ENCODE results near the gene KBTBD6. TPM values are rescaled to one million over a fixed set of nuclear protein-coding genes. Genes with fewer than 3 reads are reported as not detected.
"Not testable (repeated sequence)": the region's sequence is repeated elsewhere in the genome, so short reads cannot be mapped to it uniquely, and the experiment has no call there.

Gene KBTBD6
- total RNA-seq, 3 donors from 2014 or later = 4.6 to 10.0 (median 8.2) TPM

DNA sequence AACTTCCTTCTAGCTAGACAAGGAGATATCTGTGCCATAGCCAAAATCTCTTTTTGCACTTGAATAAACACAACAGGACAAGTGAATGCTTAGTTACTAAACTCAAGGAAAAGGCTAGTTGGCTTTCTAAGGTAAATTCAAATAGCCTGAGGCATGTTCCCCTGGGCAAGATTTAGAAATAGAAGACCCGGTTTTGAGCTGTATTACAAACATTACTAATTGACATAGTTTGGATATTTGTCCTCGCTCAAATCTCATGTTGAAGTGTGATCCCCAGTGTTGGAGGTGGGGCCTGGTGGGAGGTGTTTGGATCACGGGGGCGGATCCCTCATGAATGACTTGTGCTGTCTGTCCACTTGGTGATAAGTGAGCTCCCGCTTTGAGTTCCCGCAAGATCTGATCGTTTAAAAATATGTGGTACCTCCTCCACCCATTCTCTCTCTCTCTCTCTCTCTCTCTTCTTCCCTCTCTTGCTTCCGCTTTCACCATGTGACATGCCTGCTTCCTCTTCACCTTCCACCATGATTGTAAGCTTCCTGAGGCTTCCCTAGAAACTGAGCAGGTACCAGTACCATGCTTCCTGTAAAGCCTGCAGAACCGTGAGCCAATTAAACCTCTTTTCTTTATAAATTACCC lies 3.9 kb upstream of the KBTBD6 start:
- DNase-seq (ENCODE audit: low spot score in 2 of 2) = no peak
- intact Hi-C loops (cut with DNase I; ENCODE audit: low total_unique reads) = no loop called here
- TF ChIP-seq CTCF (IDR thresholded peaks at IDR 0.05) = no peak

GRCh38 chr13:41133951-41134350 lies 1.3 kb upstream of the KBTBD6 start:
- Histone ChIP-seq H3K4me1 (peaks cover 0 to 5% of the 10 kb centered on the region in 2 donors), H3K9me3 (no peaks in the 10 kb centered on the region), H3K36me3 (no peaks in the 10 kb centered on the region), H3K4me3 (no peak overlapping the region), H3K27ac (no peak overlapping the region), H3K27me3 (no peaks in the 10 kb centered on the region)
- intact Hi-C loops (cut with DNase I; ENCODE audit: low total_unique reads) = no loop called here
- TF ChIP-seq POLR2AphosphoS5 (IDR thresholded peaks at IDR 0.05) (no peak), CTCF (IDR thresholded peaks at IDR 0.05) (no peak), POLR2A (IDR thresholded peaks at IDR 0.05) (no peak)
- no peak for DNase-seq (ENCODE audit: low spot score in 2 of 2)

More for the DNA sequence above, 3.9 kb upstream of the KBTBD6 start:
- H3K9me3 ChIP-seq = no peaks in the 10 kb centered on the region
- H3K36me3 ChIP-seq = no peaks in the 10 kb centered on the region
- H3K4me1 ChIP-seq = no peaks in the 10 kb centered on the region
- no peak overlapping the region for H3K4me3 ChIP-seq
- peak overlapping the region in 1 of 2 donors; percentile 33 for H3K27ac ChIP-seq
- no peaks in the 10 kb centered on the region for H3K27me3 ChIP-seq

DNA sequence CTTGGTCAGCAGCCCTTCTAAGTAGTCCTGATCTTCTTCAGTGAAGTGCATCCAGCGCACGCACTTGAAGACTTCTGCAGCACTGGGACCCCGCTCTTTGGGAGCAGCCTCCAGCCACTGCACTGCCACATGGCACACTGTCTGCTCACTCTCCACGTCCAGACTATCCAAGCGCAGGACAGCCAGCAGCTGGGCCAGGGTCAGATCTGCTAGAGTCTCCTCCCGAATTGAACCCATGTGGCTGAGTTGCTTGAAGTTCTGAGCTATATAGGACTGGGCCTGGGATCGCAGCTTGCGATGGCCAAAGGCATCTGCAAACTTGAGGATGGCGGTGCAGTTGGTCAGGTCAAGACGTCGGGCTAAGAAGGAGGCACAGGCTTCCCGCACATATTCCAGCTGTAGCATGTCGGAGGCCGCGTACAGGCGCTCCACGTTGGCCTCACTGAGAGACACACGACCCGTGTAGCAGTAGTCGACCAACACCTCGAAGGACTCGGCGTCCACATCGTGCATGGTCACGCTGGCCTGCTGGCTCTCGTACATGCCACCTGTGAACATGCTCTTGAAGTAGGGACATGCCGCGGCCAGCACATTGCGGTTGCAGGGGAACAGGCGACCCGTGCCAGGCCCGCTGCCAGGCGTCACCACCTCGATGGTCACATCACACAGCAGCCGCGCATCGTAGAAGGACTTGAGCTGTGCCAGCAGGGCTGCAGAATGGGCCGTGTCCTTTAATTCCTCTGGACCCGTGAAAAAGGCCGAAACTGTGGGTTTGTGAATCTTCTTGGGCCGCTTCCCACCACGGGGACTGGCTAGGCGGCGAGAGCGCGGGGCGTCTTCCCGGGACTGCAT lies 716 bp downstream of the KBTBD6 start:
- peak in 1 of 2 donors; percentile 19 for DNase-seq (ENCODE audit: low spot score in 2 of 2)
- H3K36me3 ChIP-seq; H3K9me3 ChIP-seq; H3K4me1 ChIP-seq; H3K27me3 ChIP-seq; intact Hi-C loops (cut with DNase I; ENCODE audit: low total_unique reads): not testable (repeated sequence)
- Histone ChIP-seq H3K4me3 (peak overlapping the region; percentile 65 to 90 (median 78)), H3K27ac (peak overlapping the region; percentile 82 to 91)

GRCh38 chr13:41131189-41131588 lies 1.4 kb downstream of the KBTBD6 start:
- H3K9me3 ChIP-seq; H3K4me1 ChIP-seq; H3K36me3 ChIP-seq; DNase-seq (ENCODE audit: low spot score in 2 of 2); H3K27me3 ChIP-seq; H3K27ac ChIP-seq; intact Hi-C loops (cut with DNase I; ENCODE audit: low total_unique reads): not testable (repeated sequence)
- peak overlapping the region in 2 of 3 donors; percentile 78 to 90 for H3K4me3 ChIP-seq

- peaks cover 0 to 5% of the 10 kb centered on the region in 2 donors for H3K4me1 ChIP-seq
- no peaks in the 10 kb centered on the region for H3K27me3 ChIP-seq
- H3K36me3 ChIP-seq = no peaks in the 10 kb centered on the region
- intact Hi-C loops (cut with DNase I; ENCODE audit: low total_unique reads) = no loop called here
- H3K4me3 ChIP-seq = peak overlapping the region in 1 of 3 donors; percentile 90
- H3K9me3 ChIP-seq = no peaks in the 10 kb centered on the region
- no peak for DNase-seq (ENCODE audit: low spot score in 2 of 2)
- TF ChIP-seq CTCF (IDR thresholded peaks at IDR 0.05) (no peak), POLR2AphosphoS5 (IDR thresholded peaks at IDR 0.05) (no peak), POLR2A (IDR thresholded peaks at IDR 0.05) (no peak)
- H3K27ac ChIP-seq = no peak overlapping the region
Measured at GRCh38 chr13:41130356-41130755, 2.2 kb downstream of the KBTBD6 start.

DNA sequence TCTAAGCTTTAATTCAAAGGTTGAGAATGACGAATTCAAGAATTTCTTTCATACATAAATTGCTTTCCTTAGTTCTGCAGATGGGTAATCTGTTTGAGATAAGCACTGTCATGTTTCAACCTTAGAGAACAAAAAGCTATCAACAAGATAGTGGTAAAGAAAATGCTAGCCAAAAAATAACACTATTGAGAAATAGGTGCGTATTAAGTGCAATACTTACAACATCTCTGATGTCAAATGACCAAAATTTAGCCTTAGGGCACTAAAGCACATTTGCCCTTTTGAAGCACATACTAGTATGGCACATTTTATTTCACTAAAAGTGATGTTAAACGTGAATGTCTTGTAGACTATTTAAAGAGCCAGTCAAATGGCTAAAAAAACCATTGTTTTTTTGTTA lies 4.9 kb downstream of the KBTBD6 start:
- TF ChIP-seq CTCF (IDR thresholded peaks at IDR 0.05) (no peak), POLR2AphosphoS5 (IDR thresholded peaks at IDR 0.05) (no peak), POLR2A (IDR thresholded peaks at IDR 0.05) (no peak)
- Histone ChIP-seq H3K27ac (no peak overlapping the region), H3K9me3 (no peaks in the 10 kb centered on the region), H3K4me1 (peaks cover 0 to 5% of the 10 kb centered on the region in 2 donors), H3K4me3 (no peak overlapping the region), H3K36me3 (no peaks in the 10 kb centered on the region), H3K27me3 (no peaks in the 10 kb centered on the region)
- no peak for DNase-seq (ENCODE audit: low spot score in 2 of 2)
- intact Hi-C loops (cut with DNase I; ENCODE audit: low total_unique reads) = no loop called here
